K562 (cell line): ENCODE results near the gene KMT2A. TPM values are rescaled to one million over a fixed set of nuclear protein-coding genes. Genes with fewer than 3 reads are reported as not detected.

Source experiments
- ATAC-seq: fragments of 200-7000 bp; cut with Tn5 transposase; 3 replicates; pipeline ENCODE4 v1.9.1; 2020; ENCODE audit warnings: moderate library complexity
- BruUV-seq: library from RNA; stranded (reverse); fragments of 400-500 nt; replicated peaks from 2 replicates; lab custom pipeline; 2021; lab: Mats Ljungman, UMichigan
- CTCF ChIA-PET: fragments of 300-600 bp; formaldehyde crosslinking; extraction: SDS; loops from one replicate; lab custom pipeline; 2021; ENCODE audit warnings: low intra/inter-chr PET ratio; lab: Yijun Ruan, JAX
- POLR2A ChIA-PET: fragments of 300-600, 350-650 bp; sonication (Branson Sonifier 250); formaldehyde crosslinking; extraction: SDS; loops from one replicate; lab custom pipeline; 2021; ENCODE audit warnings: antibody characterized with exemption, inconsistent platforms; lab: Yijun Ruan, JAX
- DNase-seq, 4 experiments: peaks; one replicate each; pipeline versions ENCODE4 v3.0.0 to v3.0.0-alpha.2; 2011 to 2018; ENCODE audit warnings: low spot score in 3 of 4, mixed read lengths in 3 of 4; ENCODE audit errors: extremely low read depth in 1 of 4
- FAIRE-seq: peaks from 2 replicates; lab custom pipeline; 2011; peaks lifted over from hg19 to GRCh38; lab: Jason Lieb, UNC
- H2AFZ ChIP-seq: 2 replicates; pipeline ENCODE4 v1.6.0; 2011; ENCODE audit warnings: low read depth, low read length, control low read depth, inconsistent platforms
- H3K27ac ChIP-seq: fragments of 200-600 bp; 3 replicates; pipeline ENCODE4 v1.8.0; 2011; ENCODE audit warnings: low read depth, mild to moderate bottlenecking, control low read depth, inconsistent platforms, low read length, moderate library complexity, mixed read lengths; ENCODE audit errors: extremely low read depth
- H3K27me3 ChIP-seq, 2 experiments: fragments of 300-600 bp in 1 of 2; 2 replicates in 1 of 2; 3 replicates in 1 of 2; pipeline versions ENCODE4 v1.6.0 to v1.8.0; 2011; ENCODE audit warnings: inconsistent platforms in 2 of 2, low read length in 2 of 2, mild to moderate bottlenecking in 1 of 2, mixed read lengths in 1 of 2, moderate library complexity in 1 of 2; ENCODE audit not compliant: control insufficient read depth in 2 of 2, insufficient read depth in 2 of 2
- H3K36me3 ChIP-seq: fragments of 300-600 bp; 3 replicates; pipeline ENCODE4 v1.8.0; 2011; ENCODE audit warnings: mild to moderate bottlenecking, low read length, inconsistent platforms; ENCODE audit not compliant: control insufficient read depth, insufficient read depth
- H3K4me1 ChIP-seq, 2 experiments: fragments of 200-600 bp in 1 of 2; replicated peaks in 1 of 2; 2 replicates in 1 of 2; 3 replicates in 1 of 2; pipeline versions ENCODE4 v1.5.1 to v1.8.0; 2011; ENCODE audit warnings: inconsistent platforms in 2 of 2, low read length in 2 of 2, mild to moderate bottlenecking in 1 of 2, mixed read lengths in 1 of 2, moderate library complexity in 1 of 2; ENCODE audit not compliant: control insufficient read depth in 2 of 2, insufficient read depth in 2 of 2
- H3K4me2 ChIP-seq: 2 replicates; pipeline ENCODE4 v1.6.1; 2011; ENCODE audit warnings: low read length, control low read depth, inconsistent platforms, mixed read lengths; ENCODE audit not compliant: insufficient read depth
- H3K4me3 ChIP-seq: fragments of 200-600 bp; sonication (generic), shearing (Covaris generic); 2 replicates; pipeline ENCODE4 v1.5.1; 2016; ENCODE audit warnings: control low read depth, inconsistent platforms
- H3K79me2 ChIP-seq: fragments of 200-600 bp; 3 replicates; pipeline ENCODE4 v1.8.0; 2011; ENCODE audit warnings: low read length, inconsistent platforms; ENCODE audit not compliant: control insufficient read depth, insufficient read depth
- H3K9ac ChIP-seq, 2 experiments: 2 replicates each; pipeline versions ENCODE4 v1.6.0 to v1.6.1; 2011; ENCODE audit warnings: low read depth in 2 of 2, low read length in 2 of 2, control low read depth in 1 of 2, inconsistent platforms in 1 of 2, mild to moderate bottlenecking in 1 of 2, mixed read lengths in 1 of 2; ENCODE audit not compliant: insufficient read depth in 1 of 2
- H3K9me1 ChIP-seq: one replicate; pipeline ENCODE4 v1.6.0; 2011; ENCODE audit warnings: inconsistent platforms, mild to moderate bottlenecking, low read length, moderate library complexity; ENCODE audit not compliant: control insufficient read depth, insufficient read depth
- H3K9me3 ChIP-seq: replicated peaks from 2 replicates; pipeline ENCODE4 v1.5.1; 2011; ENCODE audit warnings: low read depth, low read length, inconsistent platforms; ENCODE audit not compliant: control insufficient read depth, insufficient read depth
- H4K20me1 ChIP-seq: replicated peaks from 2 replicates; pipeline ENCODE4 v1.6.1; 2011; ENCODE audit warnings: low read length, inconsistent platforms, mixed read lengths; ENCODE audit not compliant: control insufficient read depth, insufficient read depth
- ARID1B ChIP-seq: fragments of 450-650 bp; IDR thresholded peaks from 2 replicates; pipeline ENCODE4 v1.6.1; 2016; ENCODE audit warnings: antibody characterized with exemption, mild to moderate bottlenecking, inconsistent platforms
- DMBX1 ChIP-seq: fragments of 250-450 bp; sonication (Bioruptor Pico); IDR thresholded peaks from 2 replicates; pipeline ENCODE4 v1.8.0; 2022; ENCODE audit warnings: inconsistent platforms, mild to moderate bottlenecking, moderate library complexity, borderline replicate concordance
- GTF2F1 ChIP-seq: IDR thresholded peaks from 2 replicates; pipeline ENCODE4 v1.6.1; 2011; ENCODE audit warnings: low read depth, low read length, improper control_type of control experiment
- KLF13 ChIP-seq: fragments of 450-650 bp; IDR thresholded peaks from 2 replicates; pipeline ENCODE4 v1.6.1; 2016; ENCODE audit warnings: missing genetic modification characterization, low read depth, mild to moderate bottlenecking, missing compliant biosample characterization, moderate library complexity, borderline replicate concordance
- MEIS2 ChIP-seq: fragments of 450-650 bp; IDR thresholded peaks from 2 replicates; pipeline ENCODE4 v1.6.1; 2014; ENCODE audit warnings: mild to moderate bottlenecking; ENCODE audit not compliant: partially characterized antibody
- PML ChIP-seq: IDR thresholded peaks from 2 replicates; pipeline ENCODE4 v1.6.1; 2012; ENCODE audit warnings: low read length, inconsistent platforms
- SPI1 ChIP-seq: IDR thresholded peaks from 2 replicates; pipeline ENCODE4 v1.6.1; 2011; ENCODE audit warnings: low read depth, low read length, control low read depth, borderline replicate concordance
- ZNF3 ChIP-seq: fragments of 250-450 bp; sonication (Bioruptor Pico); IDR thresholded peaks from 2 replicates; pipeline ENCODE4 v1.5.0; 2021; ENCODE audit warnings: mild to moderate bottlenecking, moderate library complexity
- WGBS: fragments of 100-300 bp; shearing (Covaris generic); methylation state at CpG from one replicate; pipeline ENCODE4 v1.1.6; 2016; ENCODE audit warnings: low coverage, mixed read lengths; ENCODE audit not compliant: insufficient coverage; ENCODE audit errors: missing lambda C conversion rate; 5-methylcytosine and 5-hydroxymethylcytosine counted together
- in situ Hi-C: fragments of 300-500 bp; cut with MboI; formaldehyde crosslinking; loops from 4 replicates; pipeline ENCODE4 v1.15.0; 2018; ENCODE audit warnings: inconsistent platforms, mixed read lengths
- intact Hi-C: fragments of 100-400 bp; cut with micrococcal nuclease; formaldehyde crosslinking; loops from 2 replicates; pipeline ENCODE4 v1.14.2; 2022
- polyA plus RNA-seq, 8 experiments: library from polyadenylated mRNA; depleted of rRNA in 4 of 8; stranded (reverse) in 5 of 8; unstranded in 3 of 8; fragments of >200 nt; fragmentation: Nextera tagmentation in 2 of 8; fragmentation: Illumina TruSeq in 1 of 8; extraction: Ambion mirVana in 2 of 8; extraction: Trizol in 1 of 8; gene quantifications; 2 replicates each; pipeline versions ENCODE4 v1.2.1 to v1.2.3, GENCODE V29; 2011 to 2014; ENCODE audit warnings: inconsistent platforms in 1 of 8, missing spikeins in 1 of 8
- total RNA-seq, 7 experiments: library from RNA; depleted of rRNA in 6 of 7; stranded (reverse); fragments of >200 nt in 6 of 7; fragmentation: Illumina TruSeq in 2 of 7; extraction: Trizol in 2 of 7; gene quantifications; 2 replicates each; pipeline versions ENCODE4 v1.2.1 to v1.2.3, GENCODE V29; 2011 to 2021; ENCODE audit warnings: low replicate concordance in 1 of 7
- TF ChIP-seq, protein P1 (sequence below), 2 experiments: fragments of 450-650 bp; formaldehyde crosslinking in 1 of 2; IDR thresholded peaks; 2 replicates each; pipeline versions ENCODE4 v1.4.0 to v1.6.1; 2014 to 2020; ENCODE audit warnings: mild to moderate bottlenecking in 2 of 2, borderline replicate concordance in 1 of 2, low read depth in 1 of 2
- TF ChIP-seq, protein P2 (sequence below): fragments of 450-650 bp; IDR thresholded peaks from 2 replicates; pipeline ENCODE4 v1.6.1; 2016
- TF ChIP-seq, protein P3 (sequence below), 2 experiments: fragments of 250-450 bp in 1 of 2; fragments of 450-650 bp in 1 of 2; sonication (Bioruptor Pico) in 1 of 2; IDR thresholded peaks; 2 replicates each; pipeline versions ENCODE4 v1.6.1 to v1.8.0; 2016 to 2021; ENCODE audit warnings: mild to moderate bottlenecking in 2 of 2, moderate library complexity in 2 of 2, missing compliant biosample characterization in 1 of 2, missing genetic modification characterization in 1 of 2

Gene KMT2A
- total and polyA plus RNA-seq, 9 of the 15 experiments (the other 6 are each of a cell fraction or from before 2014, with no cell fraction given): 9.6 to 59.9 (median 32.6) TPM

DNA sequence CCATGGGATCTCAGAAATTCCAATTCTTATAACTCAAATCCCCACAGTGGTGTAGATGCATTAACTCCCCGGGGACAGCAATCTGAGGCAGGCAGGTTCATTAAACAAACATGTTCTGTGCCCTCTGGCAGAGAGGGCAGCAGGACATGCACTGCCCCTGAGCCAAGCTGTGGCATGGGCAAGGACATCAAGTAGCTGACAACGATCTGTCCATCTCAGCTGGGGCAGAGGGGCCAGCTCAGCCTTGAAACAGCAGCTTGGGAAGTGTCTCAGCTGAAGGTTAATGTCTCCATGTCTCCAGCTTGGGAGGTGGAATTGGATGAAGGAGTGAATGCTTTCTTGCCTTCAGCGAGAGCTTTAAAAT, 108.3 kb downstream of the KMT2A start (continued):
- TF ChIP-seq GTF2F1: no peak
- TF ChIP-seq, all 486 proteins: peak for 0

DNA sequence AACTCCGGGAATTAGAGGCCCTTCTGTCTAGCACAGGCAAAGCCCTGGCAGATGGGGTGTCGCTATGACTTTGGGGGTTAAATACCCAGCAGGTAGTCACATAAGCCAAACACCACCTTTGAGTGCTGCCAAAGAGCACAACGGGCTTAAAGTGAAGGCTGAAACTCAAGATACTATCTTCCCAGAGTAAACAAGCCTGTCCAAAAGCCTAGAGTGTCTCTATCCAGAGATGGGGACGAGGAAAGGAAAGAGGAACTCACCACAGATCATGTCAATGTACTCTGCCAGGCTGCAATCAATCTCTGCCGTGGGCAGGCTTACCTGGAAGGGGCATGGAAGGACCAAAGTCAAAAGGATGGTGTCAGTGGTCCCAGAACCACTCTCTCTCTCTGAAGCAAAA, 109.2 kb downstream of the KMT2A start:
- intact Hi-C loops: no loop called here
- Histone ChIP-seq H3K4me2 (no peak overlapping the region), H3K27ac (no peak overlapping the region), H3K27me3 (no peaks in the 10 kb centered on the region), H2AFZ (no peak overlapping the region), H3K79me2 (no peaks in the 10 kb centered on the region), H3K4me1 (peaks cover 0 to 7% of the 10 kb centered on the region in 2 experiments; a peak in 2 of 5 replicates), H3K36me3 (no peaks in the 10 kb centered on the region), H4K20me1 (no peaks in the 10 kb centered on the region), H3K9me1 (no peaks in the 10 kb centered on the region), H3K4me3 (no peak overlapping the region), H3K9ac (no peak overlapping the region), H3K9me3 (no peaks in the 10 kb centered on the region)
- BruUV-seq: no TSS peak
- FAIRE-seq: no peak
- CTCF ChIA-PET: no interaction called here
- in situ Hi-C loops: no loop called here
- ATAC-seq: no peak
- 31% methylated on average over 5 of the region's 5 CpGs for WGBS
- DNase-seq: no peak
- POLR2A ChIA-PET: interaction anchor here (0.6 kb wide), 1 partner anchor 88 kb away, joined by 5 read pairs; no protein-coding TSS in a partner anchor
- TF ChIP-seq, protein P1, sequence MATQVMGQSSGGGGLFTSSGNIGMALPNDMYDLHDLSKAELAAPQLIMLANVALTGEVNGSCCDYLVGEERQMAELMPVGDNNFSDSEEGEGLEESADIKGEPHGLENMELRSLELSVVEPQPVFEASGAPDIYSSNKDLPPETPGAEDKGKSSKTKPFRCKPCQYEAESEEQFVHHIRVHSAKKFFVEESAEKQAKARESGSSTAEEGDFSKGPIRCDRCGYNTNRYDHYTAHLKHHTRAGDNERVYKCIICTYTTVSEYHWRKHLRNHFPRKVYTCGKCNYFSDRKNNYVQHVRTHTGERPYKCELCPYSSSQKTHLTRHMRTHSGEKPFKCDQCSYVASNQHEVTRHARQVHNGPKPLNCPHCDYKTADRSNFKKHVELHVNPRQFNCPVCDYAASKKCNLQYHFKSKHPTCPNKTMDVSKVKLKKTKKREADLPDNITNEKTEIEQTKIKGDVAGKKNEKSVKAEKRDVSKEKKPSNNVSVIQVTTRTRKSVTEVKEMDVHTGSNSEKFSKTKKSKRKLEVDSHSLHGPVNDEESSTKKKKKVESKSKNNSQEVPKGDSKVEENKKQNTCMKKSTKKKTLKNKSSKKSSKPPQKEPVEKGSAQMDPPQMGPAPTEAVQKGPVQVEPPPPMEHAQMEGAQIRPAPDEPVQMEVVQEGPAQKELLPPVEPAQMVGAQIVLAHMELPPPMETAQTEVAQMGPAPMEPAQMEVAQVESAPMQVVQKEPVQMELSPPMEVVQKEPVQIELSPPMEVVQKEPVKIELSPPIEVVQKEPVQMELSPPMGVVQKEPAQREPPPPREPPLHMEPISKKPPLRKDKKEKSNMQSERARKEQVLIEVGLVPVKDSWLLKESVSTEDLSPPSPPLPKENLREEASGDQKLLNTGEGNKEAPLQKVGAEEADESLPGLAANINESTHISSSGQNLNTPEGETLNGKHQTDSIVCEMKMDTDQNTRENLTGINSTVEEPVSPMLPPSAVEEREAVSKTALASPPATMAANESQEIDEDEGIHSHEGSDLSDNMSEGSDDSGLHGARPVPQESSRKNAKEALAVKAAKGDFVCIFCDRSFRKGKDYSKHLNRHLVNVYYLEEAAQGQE (IDR thresholded peaks at IDR 0.05; ENCODE audit: borderline replicate concordance): no peak
- TF ChIP-seq, protein P1 (CRISPR knock-in tag; IDR thresholded peaks at IDR 0.05; ENCODE audit: low read depth): no peak
- TF ChIP-seq DMBX1 (no peak), SPI1 (peak; percentile 67), ARID1B (no peak), PML (no peak), MEIS2 (peak; percentile 25), KLF13 (tag) (no peak), ZNF3 (no peak)
- TF ChIP-seq, protein P2, sequence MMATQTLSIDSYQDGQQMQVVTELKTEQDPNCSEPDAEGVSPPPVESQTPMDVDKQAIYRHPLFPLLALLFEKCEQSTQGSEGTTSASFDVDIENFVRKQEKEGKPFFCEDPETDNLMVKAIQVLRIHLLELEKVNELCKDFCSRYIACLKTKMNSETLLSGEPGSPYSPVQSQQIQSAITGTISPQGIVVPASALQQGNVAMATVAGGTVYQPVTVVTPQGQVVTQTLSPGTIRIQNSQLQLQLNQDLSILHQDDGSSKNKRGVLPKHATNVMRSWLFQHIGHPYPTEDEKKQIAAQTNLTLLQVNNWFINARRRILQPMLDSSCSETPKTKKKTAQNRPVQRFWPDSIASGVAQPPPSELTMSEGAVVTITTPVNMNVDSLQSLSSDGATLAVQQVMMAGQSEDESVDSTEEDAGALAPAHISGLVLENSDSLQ: peak; percentile 10; the same call in 1 of the 2 replicates
- TF ChIP-seq, protein P3, sequence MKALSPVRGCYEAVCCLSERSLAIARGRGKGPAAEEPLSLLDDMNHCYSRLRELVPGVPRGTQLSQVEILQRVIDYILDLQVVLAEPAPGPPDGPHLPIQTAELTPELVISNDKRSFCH (CRISPR knock-in tag; IDR thresholded peaks at IDR 0.05): no peak
- TF ChIP-seq, protein P3 (tag; IDR thresholded peaks at IDR 0.05): no peak
